H9 (cell line): ENCODE results near the gene LRRK1. TPM values are rescaled to one million over a fixed set of nuclear protein-coding genes. Genes with fewer than 3 reads are reported as not detected.

Experiments
- DNase-seq: peaks from one replicate; pipeline ENCODE4 v3.0.0-alpha.2; 2017
- H2AFZ ChIP-seq: one replicate; pipeline ENCODE4 v1.6.1; 2013; ENCODE audit warnings: mild to moderate bottlenecking, low read length, control low read depth, moderate library complexity
- H2AK5ac ChIP-seq: 2 replicates; pipeline ENCODE4 v1.6.1; 2013; ENCODE audit warnings: low read length, control low read depth, mixed read lengths; ENCODE audit not compliant: insufficient read length
- H2BK120ac ChIP-seq: one replicate; pipeline ENCODE4 v1.6.1; 2013; ENCODE audit warnings: low read depth, mild to moderate bottlenecking, low read length, control low read depth, inconsistent platforms; ENCODE audit not compliant: poor library complexity, severe bottlenecking
- H2BK12ac ChIP-seq: 2 replicates; pipeline ENCODE4 v1.6.1; 2013; ENCODE audit warnings: low read length, control low read depth, mixed read lengths, low read depth; ENCODE audit not compliant: insufficient read length
- H2BK15ac ChIP-seq: 2 replicates; pipeline ENCODE4 v1.6.1; 2013; ENCODE audit warnings: low read depth, low read length, control low read depth
- H2BK20ac ChIP-seq: one replicate; pipeline ENCODE4 v1.6.1; 2013; ENCODE audit warnings: low read depth, mild to moderate bottlenecking, low read length, control low read depth, inconsistent platforms; ENCODE audit not compliant: poor library complexity, severe bottlenecking
- H2BK5ac ChIP-seq: 2 replicates; pipeline ENCODE4 v1.6.1; 2013; ENCODE audit warnings: low read length, control low read depth, mixed read lengths; ENCODE audit not compliant: insufficient read length
- H3K14ac ChIP-seq: 2 replicates; pipeline ENCODE4 v1.6.1; 2013; ENCODE audit warnings: low read length, control low read depth; ENCODE audit not compliant: insufficient read depth
- H3K18ac ChIP-seq: 2 replicates; pipeline ENCODE4 v1.6.1; 2013; ENCODE audit warnings: low read depth, mild to moderate bottlenecking, mixed read lengths, low read length, control low read depth; ENCODE audit not compliant: insufficient read length
- H3K23ac ChIP-seq: 2 replicates; pipeline ENCODE4 v1.6.1; 2013; ENCODE audit warnings: low read length, control low read depth, mixed read lengths, low read depth; ENCODE audit not compliant: insufficient read length
- H3K23me2 ChIP-seq: 2 replicates; pipeline ENCODE4 v1.6.1; 2013; ENCODE audit warnings: low read depth, mild to moderate bottlenecking, mixed read lengths, low read length, control low read depth; ENCODE audit not compliant: insufficient read length, poor library complexity, severe bottlenecking
- H3K27ac ChIP-seq: 2 replicates; pipeline ENCODE4 v1.5.1; 2013; ENCODE audit warnings: low read length, control low read depth, mixed read lengths, low read depth; ENCODE audit not compliant: insufficient read length
- H3K27me3 ChIP-seq: 2 replicates; pipeline ENCODE4 v1.6.1; 2013; ENCODE audit warnings: low read length, control low read depth, inconsistent platforms; ENCODE audit not compliant: insufficient read depth
- H3K4ac ChIP-seq: 2 replicates; pipeline ENCODE4 v1.6.1; 2013; ENCODE audit warnings: low read depth, mild to moderate bottlenecking, control low read depth, inconsistent platforms, low read length, moderate library complexity
- H3K4me1 ChIP-seq: 2 replicates; pipeline ENCODE4 v1.6.1; 2013; ENCODE audit warnings: low read length, control low read depth, inconsistent platforms; ENCODE audit not compliant: insufficient read depth
- H3K4me2 ChIP-seq: 2 replicates; pipeline ENCODE4 v1.6.1; 2013; ENCODE audit warnings: low read length, control low read depth, mixed read lengths; ENCODE audit not compliant: insufficient read length, insufficient read depth
- H3K56ac ChIP-seq: 2 replicates; pipeline ENCODE4 v1.6.1; 2013; ENCODE audit warnings: low read depth, mild to moderate bottlenecking, mixed read lengths, low read length, control low read depth; ENCODE audit not compliant: insufficient read length
- H3K79me1 ChIP-seq: 2 replicates; pipeline ENCODE4 v1.6.1; 2013; ENCODE audit warnings: low read depth, mild to moderate bottlenecking, moderate library complexity, low read length, control low read depth, inconsistent platforms; ENCODE audit not compliant: insufficient read depth, poor library complexity, severe bottlenecking
- H3K79me2 ChIP-seq: 2 replicates; pipeline ENCODE4 v1.6.1; 2013; ENCODE audit warnings: low read length, control low read depth, inconsistent platforms; ENCODE audit not compliant: insufficient read depth
- H3K9ac ChIP-seq: 2 replicates; pipeline ENCODE4 v1.6.1; 2013; ENCODE audit warnings: low read length, control low read depth, mixed read lengths; ENCODE audit not compliant: insufficient read length; ENCODE audit errors: extremely low read depth
- H3K9me3 ChIP-seq: one replicate; pipeline ENCODE4 v1.6.1; 2013; ENCODE audit warnings: low read depth, low read length, inconsistent platforms; ENCODE audit not compliant: control insufficient read depth
- H3T11ph ChIP-seq: one replicate; pipeline ENCODE4 v1.6.1; 2013; ENCODE audit warnings: mild to moderate bottlenecking, low read length, control low read depth, inconsistent platforms
- H4K20me1 ChIP-seq: one replicate; pipeline ENCODE4 v1.6.1; 2013; ENCODE audit not compliant: control insufficient read depth, insufficient read length, insufficient read depth
- H4K5ac ChIP-seq: 2 replicates; pipeline ENCODE4 v1.6.1; 2013; ENCODE audit warnings: low read depth, mild to moderate bottlenecking, mixed read lengths, low read length, control low read depth; ENCODE audit not compliant: insufficient read length
- H4K8ac ChIP-seq: replicated peaks from 2 replicates; pipeline ENCODE4 v1.6.1; 2013; ENCODE audit warnings: low read length, control low read depth, mixed read lengths, low read depth; ENCODE audit not compliant: insufficient read length
- H4K91ac ChIP-seq: 2 replicates; pipeline ENCODE4 v1.6.1; 2013; ENCODE audit warnings: low read depth, mild to moderate bottlenecking, moderate library complexity, mixed read lengths, low read length, control low read depth; ENCODE audit not compliant: insufficient read length
- H3K27ac Mint-ChIP-seq, 3 experiments: 2 replicates in 2 of 3; 3 replicates in 1 of 3; pipeline ENCODE4 v1.8.0; 2020 to 2021; ENCODE audit warnings: mixed read lengths in 3 of 3, mild to moderate bottlenecking in 1 of 3, moderate library complexity in 1 of 3
- H3K27me3 Mint-ChIP-seq: 2 replicates; pipeline ENCODE4 v1.8.0; 2021; ENCODE audit warnings: low read depth, mild to moderate bottlenecking, moderate library complexity, mixed read lengths
- H3K36me3 Mint-ChIP-seq, 3 experiments: 2 replicates in 2 of 3; 3 replicates in 1 of 3; pipeline ENCODE4 v1.8.0; 2020 to 2021; ENCODE audit warnings: low read depth in 3 of 3, mixed read lengths in 3 of 3; ENCODE audit not compliant: insufficient read depth in 1 of 3
- H3K4me1 Mint-ChIP-seq, 2 experiments: 2 replicates each; pipeline ENCODE4 v1.8.0; 2020; ENCODE audit warnings: mixed read lengths in 2 of 2
- H3K4me3 Mint-ChIP-seq, 2 experiments: 2 replicates in 1 of 2; 3 replicates in 1 of 2; pipeline ENCODE4 v1.8.0; 2020 to 2021; ENCODE audit warnings: mild to moderate bottlenecking in 2 of 2, mixed read lengths in 2 of 2, moderate library complexity in 1 of 2
- H3K9me3 Mint-ChIP-seq, 2 experiments: 2 replicates in 1 of 2; 3 replicates in 1 of 2; pipeline ENCODE4 v1.8.0; 2020; ENCODE audit warnings: mild to moderate bottlenecking in 2 of 2, mixed read lengths in 2 of 2, moderate library complexity in 1 of 2
- CTCF ChIP-seq: fragments of 200-600 bp; sonication (generic); conservative IDR thresholded peaks from 3 replicates; pipeline ENCODE4 v1.8.0; 2021; ENCODE audit warnings: antibody characterized with exemption, mild to moderate bottlenecking
- WGBS: extraction: QIAGEN DNeasy Blood & Tissue Kit; methylation state at CpG from one replicate; pipeline ENCODE4 v1.1.7; 2013; ENCODE audit warnings: missing lambda C conversion rate, low lambda C conversion rate, mixed read lengths; ENCODE audit not compliant: insufficient read length; ENCODE audit errors: extremely low coverage; 5-methylcytosine and 5-hydroxymethylcytosine counted together
- total RNA-seq: library from RNA; stranded (reverse); gene quantifications from 2 replicates; pipeline ENCODE4 v1.2.1, GENCODE V29; 2021

The LRRK1 gene
- total RNA-seq, 1 experiment from 2014 or later = 4.0 TPM

- no peak overlapping the region for H3K4me2 ChIP-seq
- no peaks in the 10 kb centered on the region for H3K79me2 ChIP-seq
- H3T11ph ChIP-seq = no peak overlapping the region
- no peak overlapping the region for H3K9ac ChIP-seq
- H4K20me1 ChIP-seq = no peaks in the 10 kb centered on the region
- no peak overlapping the region for H4K5ac ChIP-seq
- H2AK5ac ChIP-seq = no peak overlapping the region
- no peak overlapping the region for H3K18ac ChIP-seq
- H3K27ac ChIP-seq = no peak overlapping the region
- Mint-ChIP-seq H3K27me3 (peaks cover 30% of the 10 kb centered on the region), H3K4me1 (peaks cover 5 to 7% of the 10 kb centered on the region in 2 experiments), H3K36me3 (no peaks in the 10 kb centered on the region; a peak in 1 of 7 replicates), H3K27ac (no peak overlapping the region), H3K4me3 (no peak overlapping the region), H3K9me3 (0 out of 5 replicates have a peak, but pooled peaks cover 0 to 2% of the 10 kb centered on the region in 2 experiments)
- H2BK15ac ChIP-seq = no peak overlapping the region
- H2BK12ac ChIP-seq = no peak overlapping the region
- no peak overlapping the region for H2AFZ ChIP-seq
- no peaks in the 10 kb centered on the region for H3K23me2 ChIP-seq
- no peak overlapping the region for H2BK5ac ChIP-seq
- no peak overlapping the region for H4K91ac ChIP-seq
- no peak overlapping the region for H4K8ac ChIP-seq
- DNase-seq = no peak
- no peak for TF ChIP-seq CTCF
- H3K9me3 ChIP-seq = no peaks in the 10 kb centered on the region
- H3K56ac ChIP-seq = no peak overlapping the region
- H3K4ac ChIP-seq = no peak overlapping the region
- no peak overlapping the region for H2BK120ac ChIP-seq
- WGBS = no CpG with 5 or more reads among the region's 4 CpGs
- H3K4me1 ChIP-seq = no peaks in the 10 kb centered on the region
- H3K79me1 ChIP-seq = no peaks in the 10 kb centered on the region
- H3K27me3 ChIP-seq = no peaks in the 10 kb centered on the region
- H3K14ac ChIP-seq = no peak overlapping the region
- no peak overlapping the region for H2BK20ac ChIP-seq
- no peak overlapping the region for H3K23ac ChIP-seq
Observed at GRCh38 chr15:100966997-100967396, 47.8 kb downstream of the LRRK1 start.
